ENCODE results near the gene OR6S1.
A peak's percentile ranks its signal among the peaks of the same experiment; 100 is the strongest.

The OR6S1 gene

DNA sequence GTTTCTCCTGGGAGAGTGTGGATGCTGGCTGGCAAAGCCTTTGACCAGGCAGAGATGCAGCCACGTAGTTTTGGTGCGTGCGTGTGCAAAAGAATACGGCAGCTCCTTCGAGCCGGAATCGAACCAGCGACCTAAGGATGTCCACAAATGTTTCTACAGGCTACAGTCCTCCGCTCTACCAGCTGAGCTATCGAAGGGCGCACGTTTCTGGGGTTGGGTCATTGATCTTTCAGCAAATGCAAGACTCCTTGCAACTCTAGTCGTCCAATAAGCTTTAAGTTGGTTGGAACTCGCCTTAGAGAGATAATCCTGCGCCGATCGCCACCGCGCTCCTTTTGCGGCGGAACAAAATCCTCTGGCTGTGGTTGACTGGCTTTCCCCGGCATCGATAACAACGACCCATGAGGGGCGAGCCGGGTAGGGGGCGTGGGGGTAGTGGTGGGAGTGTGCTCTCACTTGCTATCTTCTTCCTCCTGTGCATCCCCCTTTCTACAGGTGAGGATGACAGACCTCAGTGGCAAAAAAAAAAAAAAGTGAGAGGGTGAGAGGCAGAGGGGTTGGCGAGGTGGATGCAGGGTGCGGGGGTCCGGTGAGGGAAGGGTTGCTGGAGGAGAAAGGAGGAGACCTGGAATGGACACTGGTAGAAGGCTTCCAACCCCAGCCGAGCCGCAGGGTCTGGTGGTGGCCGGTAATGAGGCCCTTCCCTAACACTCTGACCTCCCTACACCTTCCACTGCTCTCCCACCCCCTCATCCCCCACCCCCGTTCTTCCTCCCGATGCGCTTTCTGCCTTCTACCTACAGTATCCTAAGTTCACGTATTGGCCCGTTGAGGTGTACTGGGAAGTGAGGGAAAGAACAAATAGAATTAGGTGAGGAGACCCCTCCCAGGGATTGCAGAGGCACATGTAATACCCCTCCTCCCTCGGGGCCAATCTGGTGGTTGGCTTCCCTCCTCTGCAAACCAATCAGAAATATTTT is 11.8 kb upstream of the OR6S1 start (continued):
- TF ChIP-seq GFI1B (tag by site-specific recombination; IDR thresholded peaks at IDR 0.05) = no peak
- TF ChIP-seq ZFHX2 (tag by site-specific recombination; conservative IDR thresholded peaks at IDR 0.05) = no peak; the same call in 1 of the 2 replicates
- TF ChIP-seq, protein P1, sequence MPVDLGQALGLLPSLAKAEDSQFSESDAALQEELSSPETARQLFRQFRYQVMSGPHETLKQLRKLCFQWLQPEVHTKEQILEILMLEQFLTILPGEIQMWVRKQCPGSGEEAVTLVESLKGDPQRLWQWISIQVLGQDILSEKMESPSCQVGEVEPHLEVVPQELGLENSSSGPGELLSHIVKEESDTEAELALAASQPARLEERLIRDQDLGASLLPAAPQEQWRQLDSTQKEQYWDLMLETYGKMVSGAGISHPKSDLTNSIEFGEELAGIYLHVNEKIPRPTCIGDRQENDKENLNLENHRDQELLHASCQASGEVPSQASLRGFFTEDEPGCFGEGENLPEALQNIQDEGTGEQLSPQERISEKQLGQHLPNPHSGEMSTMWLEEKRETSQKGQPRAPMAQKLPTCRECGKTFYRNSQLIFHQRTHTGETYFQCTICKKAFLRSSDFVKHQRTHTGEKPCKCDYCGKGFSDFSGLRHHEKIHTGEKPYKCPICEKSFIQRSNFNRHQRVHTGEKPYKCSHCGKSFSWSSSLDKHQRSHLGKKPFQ (tag by site-specific recombination; IDR thresholded peaks at IDR 0.05) = no peak
- TF ChIP-seq, protein P2, sequence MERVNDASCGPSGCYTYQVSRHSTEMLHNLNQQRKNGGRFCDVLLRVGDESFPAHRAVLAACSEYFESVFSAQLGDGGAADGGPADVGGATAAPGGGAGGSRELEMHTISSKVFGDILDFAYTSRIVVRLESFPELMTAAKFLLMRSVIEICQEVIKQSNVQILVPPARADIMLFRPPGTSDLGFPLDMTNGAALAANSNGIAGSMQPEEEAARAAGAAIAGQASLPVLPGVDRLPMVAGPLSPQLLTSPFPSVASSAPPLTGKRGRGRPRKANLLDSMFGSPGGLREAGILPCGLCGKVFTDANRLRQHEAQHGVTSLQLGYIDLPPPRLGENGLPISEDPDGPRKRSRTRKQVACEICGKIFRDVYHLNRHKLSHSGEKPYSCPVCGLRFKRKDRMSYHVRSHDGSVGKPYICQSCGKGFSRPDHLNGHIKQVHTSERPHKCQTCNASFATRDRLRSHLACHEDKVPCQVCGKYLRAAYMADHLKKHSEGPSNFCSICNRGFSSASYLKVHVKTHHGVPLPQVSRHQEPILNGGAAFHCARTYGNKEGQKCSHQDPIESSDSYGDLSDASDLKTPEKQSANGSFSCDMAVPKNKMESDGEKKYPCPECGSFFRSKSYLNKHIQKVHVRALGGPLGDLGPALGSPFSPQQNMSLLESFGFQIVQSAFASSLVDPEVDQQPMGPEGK (tag by site-specific recombination; IDR thresholded peaks at IDR 0.05) = peak; percentile 86
- no peak for TF ChIP-seq ZNF239 (tag by site-specific recombination; IDR thresholded peaks at IDR 0.05)
- TF ChIP-seq ZNF747 (tag by site-specific recombination; IDR thresholded peaks at IDR 0.05) = no peak
- TF ChIP-seq, protein P3, sequence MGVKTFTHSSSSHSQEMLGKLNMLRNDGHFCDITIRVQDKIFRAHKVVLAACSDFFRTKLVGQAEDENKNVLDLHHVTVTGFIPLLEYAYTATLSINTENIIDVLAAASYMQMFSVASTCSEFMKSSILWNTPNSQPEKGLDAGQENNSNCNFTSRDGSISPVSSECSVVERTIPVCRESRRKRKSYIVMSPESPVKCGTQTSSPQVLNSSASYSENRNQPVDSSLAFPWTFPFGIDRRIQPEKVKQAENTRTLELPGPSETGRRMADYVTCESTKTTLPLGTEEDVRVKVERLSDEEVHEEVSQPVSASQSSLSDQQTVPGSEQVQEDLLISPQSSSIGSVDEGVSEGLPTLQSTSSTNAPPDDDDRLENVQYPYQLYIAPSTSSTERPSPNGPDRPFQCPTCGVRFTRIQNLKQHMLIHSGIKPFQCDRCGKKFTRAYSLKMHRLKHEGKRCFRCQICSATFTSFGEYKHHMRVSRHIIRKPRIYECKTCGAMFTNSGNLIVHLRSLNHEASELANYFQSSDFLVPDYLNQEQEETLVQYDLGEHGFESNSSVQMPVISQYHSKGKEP (tag by site-specific recombination; IDR thresholded peaks at IDR 0.05) = peak; percentile 90
- TF ChIP-seq ZNF140 (tag by site-specific recombination; IDR thresholded peaks at IDR 0.05) = no peak
- TF ChIP-seq, protein P4, sequence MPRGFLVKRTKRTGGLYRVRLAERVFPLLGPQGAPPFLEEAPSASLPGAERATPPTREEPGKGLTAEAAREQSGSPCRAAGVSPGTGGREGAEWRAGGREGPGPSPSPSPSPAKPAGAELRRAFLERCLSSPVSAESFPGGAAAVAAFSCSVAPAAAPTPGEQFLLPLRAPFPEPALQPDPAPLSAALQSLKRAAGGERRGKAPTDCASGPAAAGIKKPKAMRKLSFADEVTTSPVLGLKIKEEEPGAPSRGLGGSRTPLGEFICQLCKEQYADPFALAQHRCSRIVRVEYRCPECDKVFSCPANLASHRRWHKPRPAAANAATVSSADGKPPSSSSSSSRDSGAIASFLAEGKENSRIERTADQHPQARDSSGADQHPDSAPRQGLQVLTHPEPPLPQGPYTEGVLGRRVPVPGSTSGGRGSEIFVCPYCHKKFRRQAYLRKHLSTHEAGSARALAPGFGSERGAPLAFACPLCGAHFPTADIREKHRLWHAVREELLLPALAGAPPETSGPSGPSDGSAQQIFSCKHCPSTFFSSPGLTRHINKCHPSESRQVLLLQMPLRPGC (tag by site-specific recombination; IDR thresholded peaks at IDR 0.05) = peak; percentile 53; the same call in 1 of the 2 replicates
- TF ChIP-seq ZNF629 (tag by site-specific recombination; IDR thresholded peaks at IDR 0.05) = peak; percentile 84
- TF ChIP-seq ZNF548 (tag by site-specific recombination; IDR thresholded peaks at IDR 0.05) = no peak
- no peak for TF ChIP-seq HOXC10 (CRISPR knock-in tag; IDR thresholded peaks at IDR 0.05)
- TF ChIP-seq ZBTB7A (tag by site-specific recombination; IDR thresholded peaks at IDR 0.05; ENCODE audit: low read depth) = no peak
- TF ChIP-seq SCRT1 (tag by site-specific recombination; IDR thresholded peaks at IDR 0.05; ENCODE audit: borderline replicate concordance) = no peak
- TF ChIP-seq ZBTB20 (tag by site-specific recombination; IDR thresholded peaks at IDR 0.05) = peak; percentile 58
- TF ChIP-seq ZBTB21 (tag by site-specific recombination; IDR thresholded peaks at IDR 0.05) = peak; percentile 70
- TF ChIP-seq ZNF585B (tag by site-specific recombination; IDR thresholded peaks at IDR 0.05) = no peak
- no peak for TF ChIP-seq ZNF354C (tag by site-specific recombination; IDR thresholded peaks at IDR 0.05; ENCODE audit: borderline replicate concordance, low read depth)
- no peak for TF ChIP-seq REPIN1 (tag by site-specific recombination; IDR thresholded peaks at IDR 0.05; ENCODE audit: low read depth)
- TF ChIP-seq TRIM28 (IDR thresholded peaks at IDR 0.05; ENCODE audit: borderline replicate concordance, low read length) = peak; percentile 92
- no peak for TF ChIP-seq ZNF529 (tag by site-specific recombination; IDR thresholded peaks at IDR 0.05; ENCODE audit: insufficient replicate concordance)
- no peak for TF ChIP-seq ZNF175 (tag by site-specific recombination; IDR thresholded peaks at IDR 0.05)
- TF ChIP-seq, protein P5, sequence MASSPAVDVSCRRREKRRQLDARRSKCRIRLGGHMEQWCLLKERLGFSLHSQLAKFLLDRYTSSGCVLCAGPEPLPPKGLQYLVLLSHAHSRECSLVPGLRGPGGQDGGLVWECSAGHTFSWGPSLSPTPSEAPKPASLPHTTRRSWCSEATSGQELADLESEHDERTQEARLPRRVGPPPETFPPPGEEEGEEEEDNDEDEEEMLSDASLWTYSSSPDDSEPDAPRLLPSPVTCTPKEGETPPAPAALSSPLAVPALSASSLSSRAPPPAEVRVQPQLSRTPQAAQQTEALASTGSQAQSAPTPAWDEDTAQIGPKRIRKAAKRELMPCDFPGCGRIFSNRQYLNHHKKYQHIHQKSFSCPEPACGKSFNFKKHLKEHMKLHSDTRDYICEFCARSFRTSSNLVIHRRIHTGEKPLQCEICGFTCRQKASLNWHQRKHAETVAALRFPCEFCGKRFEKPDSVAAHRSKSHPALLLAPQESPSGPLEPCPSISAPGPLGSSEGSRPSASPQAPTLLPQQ (tag by site-specific recombination; IDR thresholded peaks at IDR 0.05) = peak; percentile 79
- no peak for TF ChIP-seq ZNF223 (tag by site-specific recombination; IDR thresholded peaks at IDR 0.05)
- no peak for TF ChIP-seq FEZF1 (tag by site-specific recombination; IDR thresholded peaks at IDR 0.05)
- no peak; the same call in 1 of the 2 replicates for TF ChIP-seq GLIS1 (tag by site-specific recombination; IDR thresholded peaks at IDR 0.05)
- TF ChIP-seq, protein P6, sequence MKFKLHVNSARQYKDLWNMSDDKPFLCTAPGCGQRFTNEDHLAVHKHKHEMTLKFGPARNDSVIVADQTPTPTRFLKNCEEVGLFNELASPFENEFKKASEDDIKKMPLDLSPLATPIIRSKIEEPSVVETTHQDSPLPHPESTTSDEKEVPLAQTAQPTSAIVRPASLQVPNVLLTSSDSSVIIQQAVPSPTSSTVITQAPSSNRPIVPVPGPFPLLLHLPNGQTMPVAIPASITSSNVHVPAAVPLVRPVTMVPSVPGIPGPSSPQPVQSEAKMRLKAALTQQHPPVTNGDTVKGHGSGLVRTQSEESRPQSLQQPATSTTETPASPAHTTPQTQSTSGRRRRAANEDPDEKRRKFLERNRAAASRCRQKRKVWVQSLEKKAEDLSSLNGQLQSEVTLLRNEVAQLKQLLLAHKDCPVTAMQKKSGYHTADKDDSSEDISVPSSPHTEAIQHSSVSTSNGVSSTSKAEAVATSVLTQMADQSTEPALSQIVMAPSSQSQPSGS (tag by site-specific recombination; IDR thresholded peaks at IDR 0.05; ENCODE audit: low read depth) = no peak
- TF ChIP-seq, protein P7, sequence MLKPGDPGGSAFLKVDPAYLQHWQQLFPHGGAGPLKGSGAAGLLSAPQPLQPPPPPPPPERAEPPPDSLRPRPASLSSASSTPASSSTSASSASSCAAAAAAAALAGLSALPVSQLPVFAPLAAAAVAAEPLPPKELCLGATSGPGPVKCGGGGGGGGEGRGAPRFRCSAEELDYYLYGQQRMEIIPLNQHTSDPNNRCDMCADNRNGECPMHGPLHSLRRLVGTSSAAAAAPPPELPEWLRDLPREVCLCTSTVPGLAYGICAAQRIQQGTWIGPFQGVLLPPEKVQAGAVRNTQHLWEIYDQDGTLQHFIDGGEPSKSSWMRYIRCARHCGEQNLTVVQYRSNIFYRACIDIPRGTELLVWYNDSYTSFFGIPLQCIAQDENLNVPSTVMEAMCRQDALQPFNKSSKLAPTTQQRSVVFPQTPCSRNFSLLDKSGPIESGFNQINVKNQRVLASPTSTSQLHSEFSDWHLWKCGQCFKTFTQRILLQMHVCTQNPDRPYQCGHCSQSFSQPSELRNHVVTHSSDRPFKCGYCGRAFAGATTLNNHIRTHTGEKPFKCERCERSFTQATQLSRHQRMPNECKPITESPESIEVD (tag by site-specific recombination; IDR thresholded peaks at IDR 0.05) = no peak

Measured in HEK293 (cell line).